Epithelial cell of esophagus (primary cell): ENCODE results near the gene ATP10A.

ENCODE experiments used
- DNase-seq: peaks from one replicate; pipeline ENCODE4 v3.0.0; 2010; ENCODE audit warnings: low read depth
- H3K4me3 ChIP-seq: 2 replicates; pipeline ENCODE4 v1.5.1; 2011; ENCODE audit warnings: mild to moderate bottlenecking, low read length, control low read depth
- TF ChIP-seq, protein P1 (sequence below): IDR thresholded peaks from 2 replicates; pipeline ENCODE4 v1.5.1; 2011; ENCODE audit warnings: low read depth, mild to moderate bottlenecking, low read length, control low read depth, inconsistent platforms; ENCODE audit not compliant: insufficient read depth; ENCODE audit errors: missing control alignments

Gene ATP10A

DNA sequence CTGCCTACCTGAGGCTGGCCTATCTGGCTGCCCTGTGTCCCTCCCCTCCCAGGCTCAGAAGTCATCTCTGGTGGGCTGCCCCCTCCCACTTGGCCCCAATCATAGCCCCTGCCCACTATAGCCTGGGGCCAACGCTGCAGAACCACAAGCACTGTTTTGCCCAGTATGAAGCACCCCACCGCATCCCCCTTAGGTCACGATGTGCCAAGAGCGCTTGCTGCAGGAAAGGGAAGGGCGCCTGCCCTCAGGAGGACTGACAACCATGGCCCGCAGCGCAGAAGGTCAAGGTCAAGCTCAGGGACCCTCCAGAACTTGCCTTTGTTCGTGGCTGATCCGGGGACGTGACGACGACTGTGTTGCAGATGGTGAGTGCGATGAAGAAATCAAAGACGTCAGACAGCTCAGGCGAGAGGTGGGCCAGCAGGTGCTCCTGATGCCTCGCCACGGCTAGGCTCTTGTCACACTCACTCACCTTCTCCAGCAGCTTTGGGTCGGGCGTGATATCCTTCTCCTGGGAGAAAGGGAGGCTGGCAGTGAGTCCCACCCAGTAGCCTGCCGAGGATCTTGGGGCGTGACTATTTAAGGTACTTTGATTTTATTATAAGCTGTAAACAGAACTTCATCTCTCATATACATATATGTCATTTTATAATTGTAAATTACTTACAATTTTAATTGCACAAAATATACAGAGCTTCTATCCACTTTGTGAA, 146.6 kb downstream of the ATP10A start:
- no peak for DNase-seq
- no peak overlapping the region for H3K4me3 ChIP-seq
- TF ChIP-seq, protein P1, sequence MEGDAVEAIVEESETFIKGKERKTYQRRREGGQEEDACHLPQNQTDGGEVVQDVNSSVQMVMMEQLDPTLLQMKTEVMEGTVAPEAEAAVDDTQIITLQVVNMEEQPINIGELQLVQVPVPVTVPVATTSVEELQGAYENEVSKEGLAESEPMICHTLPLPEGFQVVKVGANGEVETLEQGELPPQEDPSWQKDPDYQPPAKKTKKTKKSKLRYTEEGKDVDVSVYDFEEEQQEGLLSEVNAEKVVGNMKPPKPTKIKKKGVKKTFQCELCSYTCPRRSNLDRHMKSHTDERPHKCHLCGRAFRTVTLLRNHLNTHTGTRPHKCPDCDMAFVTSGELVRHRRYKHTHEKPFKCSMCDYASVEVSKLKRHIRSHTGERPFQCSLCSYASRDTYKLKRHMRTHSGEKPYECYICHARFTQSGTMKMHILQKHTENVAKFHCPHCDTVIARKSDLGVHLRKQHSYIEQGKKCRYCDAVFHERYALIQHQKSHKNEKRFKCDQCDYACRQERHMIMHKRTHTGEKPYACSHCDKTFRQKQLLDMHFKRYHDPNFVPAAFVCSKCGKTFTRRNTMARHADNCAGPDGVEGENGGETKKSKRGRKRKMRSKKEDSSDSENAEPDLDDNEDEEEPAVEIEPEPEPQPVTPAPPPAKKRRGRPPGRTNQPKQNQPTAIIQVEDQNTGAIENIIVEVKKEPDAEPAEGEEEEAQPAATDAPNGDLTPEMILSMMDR, result no peak

DNA sequence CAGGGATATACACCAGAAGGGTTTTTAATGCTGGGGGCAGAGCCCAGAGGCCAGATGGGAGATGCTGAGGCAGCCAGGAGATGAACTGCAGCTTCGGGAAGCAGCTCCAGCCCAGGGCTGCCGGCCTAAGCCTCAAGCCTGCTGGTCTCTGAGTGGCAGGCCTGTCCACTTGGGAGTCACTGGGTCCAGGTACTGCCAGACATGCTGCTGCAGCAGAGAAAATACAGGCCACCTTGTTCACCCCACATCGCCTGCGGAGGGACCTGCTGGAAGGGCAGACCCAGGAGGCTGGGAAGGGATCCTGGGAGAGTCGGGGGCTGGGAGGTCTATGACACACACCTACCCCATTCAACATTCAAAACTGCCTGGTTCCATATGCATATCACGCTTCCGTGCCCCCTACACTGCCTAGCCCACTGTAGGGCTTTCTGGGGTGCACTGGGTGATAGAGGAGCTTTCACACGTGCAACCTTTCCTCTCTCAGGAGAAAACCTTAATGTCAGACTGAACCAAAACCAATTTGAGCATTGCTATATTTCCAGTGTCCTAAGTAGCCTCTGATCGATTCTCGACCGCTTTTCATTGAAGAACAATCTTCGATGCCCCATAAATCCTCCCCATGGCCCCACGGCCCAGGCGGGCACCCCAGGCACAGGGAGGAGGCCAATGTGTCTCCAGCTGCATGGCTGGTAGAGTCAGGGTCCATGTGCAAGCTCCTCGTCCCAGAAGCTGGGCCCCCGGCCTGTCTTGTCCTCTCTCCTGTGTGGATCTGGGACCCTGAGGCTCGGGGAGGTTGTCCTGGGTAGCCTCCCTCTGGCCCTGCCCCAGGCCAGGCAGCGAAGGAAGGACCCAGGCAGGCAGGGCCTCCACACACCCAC, 147.4 kb downstream of the ATP10A start:
- no peak for DNase-seq
- H3K4me3 ChIP-seq, result no peak overlapping the region
- TF ChIP-seq, protein P1, result no peak

DNA sequence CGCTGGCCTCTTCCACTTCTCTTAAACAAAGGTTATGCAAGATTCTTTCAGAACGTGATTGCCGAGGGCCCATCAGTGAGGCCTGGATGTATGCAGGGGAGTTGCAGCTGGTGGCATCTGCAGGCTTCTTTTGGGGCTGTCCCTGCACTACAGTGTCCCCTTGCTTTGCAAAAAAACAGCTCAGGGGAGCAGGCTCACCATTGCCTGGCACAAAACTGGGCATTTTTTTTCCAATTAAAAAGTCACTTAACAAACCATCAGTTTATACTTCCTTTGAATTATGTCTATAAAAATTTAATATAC, 148.6 kb downstream of the ATP10A start:
- DNase-seq, result no peak

DNA sequence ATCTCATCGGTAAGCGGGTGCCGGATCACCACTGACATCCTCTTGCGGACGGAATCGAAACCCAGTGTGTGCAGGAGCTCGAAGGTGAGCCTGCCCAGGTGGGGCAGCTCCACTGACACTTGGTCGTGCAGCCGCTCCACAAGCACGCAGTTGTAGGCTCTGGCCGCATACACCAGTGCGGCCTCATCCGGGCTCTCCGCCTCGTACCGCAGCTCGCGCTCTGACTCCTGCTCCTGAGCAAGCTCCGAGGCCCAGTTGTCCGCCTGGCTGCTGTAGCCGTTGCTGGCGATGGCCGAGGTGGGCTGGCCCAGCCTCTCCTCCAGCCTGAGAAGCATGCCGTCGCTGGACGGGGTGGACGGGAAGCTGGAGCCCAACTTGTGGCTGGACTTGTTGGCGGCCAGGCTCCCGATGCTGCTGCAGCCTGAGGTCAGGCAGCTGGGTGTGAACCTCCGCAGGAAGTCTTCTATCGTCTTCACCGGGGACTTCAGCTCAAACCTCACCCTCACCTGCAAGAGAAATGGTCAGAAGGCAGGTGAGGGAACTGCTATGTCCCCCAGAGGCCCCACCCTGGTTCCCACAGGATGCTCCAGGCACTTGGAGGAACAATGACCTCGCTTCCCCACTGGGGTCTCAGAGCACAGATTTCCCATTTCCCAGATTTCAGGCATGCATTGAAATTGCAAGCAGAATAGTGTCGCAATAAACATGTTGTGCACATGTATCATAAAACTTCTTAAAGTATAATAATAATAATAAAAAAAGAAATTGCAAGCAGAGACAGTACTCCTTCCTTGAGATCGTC, 149.2 kb downstream of the ATP10A start:
- no peak for DNase-seq
- no peak overlapping the region for H3K4me3 ChIP-seq
- TF ChIP-seq, protein P1, result no peak

More for the DNA sequence above, 148.6 kb downstream of the ATP10A start:
- TF ChIP-seq, protein P1, result no peak
- no peak overlapping the region for H3K4me3 ChIP-seq

DNA sequence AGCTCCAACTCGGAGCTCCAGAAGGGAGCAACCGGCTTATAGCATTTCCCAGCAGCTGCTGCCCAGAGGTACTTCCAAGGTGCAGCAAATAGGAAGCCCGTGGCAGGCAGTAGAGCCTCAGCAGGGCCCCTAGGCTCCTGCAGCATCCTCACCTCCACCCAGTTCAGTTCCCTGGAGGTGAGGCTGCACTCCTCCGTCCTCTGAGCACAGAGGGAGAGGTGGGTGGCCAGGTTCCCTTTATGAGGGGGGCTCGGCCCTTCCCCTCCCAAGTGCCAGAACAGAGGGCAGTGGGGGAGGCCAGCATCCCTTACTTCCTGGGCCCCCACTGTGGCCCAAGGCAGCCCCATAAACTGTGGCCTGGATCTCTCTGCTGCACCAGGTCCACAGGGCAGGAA, 150.2 kb downstream of the ATP10A start:
- no peak for DNase-seq
- H3K4me3 ChIP-seq, result no peak overlapping the region
- TF ChIP-seq, protein P1, result no peak

DNA sequence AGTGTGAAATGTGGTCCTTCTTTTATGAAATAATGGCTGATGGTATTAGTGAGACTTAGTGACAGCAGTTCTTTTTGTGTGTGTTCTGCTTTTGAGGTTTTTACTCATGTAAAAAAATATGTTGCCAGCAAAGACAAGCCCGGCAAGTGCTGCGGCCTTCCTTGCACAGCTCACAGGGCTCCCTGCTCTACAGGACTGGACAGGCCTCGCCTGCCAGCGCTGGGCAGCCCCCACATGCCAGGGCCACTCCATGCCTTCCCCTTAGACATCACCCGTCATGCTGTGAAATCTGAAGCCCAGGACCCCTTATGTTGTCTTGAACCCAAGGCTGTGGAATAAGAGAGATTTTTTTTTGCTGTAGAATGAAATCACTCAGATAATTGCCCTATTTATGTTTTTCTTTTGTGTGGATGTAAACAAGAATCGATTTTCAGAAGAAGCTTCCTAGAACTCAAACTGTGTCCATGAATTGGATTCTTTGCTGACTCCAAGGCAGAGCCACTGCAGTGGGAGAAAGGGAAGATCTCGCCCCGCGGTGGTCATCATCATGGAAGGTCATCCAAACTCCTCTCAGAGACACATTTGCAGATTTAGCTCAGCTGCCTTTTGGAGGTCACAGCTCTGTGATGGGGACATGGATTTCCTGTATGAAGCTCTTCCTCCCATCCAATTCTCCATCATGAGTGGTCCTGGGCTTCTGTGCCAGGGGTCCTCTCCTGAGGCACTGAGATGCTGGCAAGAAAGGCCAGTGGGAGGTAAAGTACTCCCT, 150.8 kb downstream of the ATP10A start:
- TF ChIP-seq, protein P1, result no peak

More for the DNA sequence above, 150.8 kb downstream of the ATP10A start:
- DNase-seq, result no peak
- no peak overlapping the region for H3K4me3 ChIP-seq
